ENCODE data around the gene SEMA3B.

DNA sequence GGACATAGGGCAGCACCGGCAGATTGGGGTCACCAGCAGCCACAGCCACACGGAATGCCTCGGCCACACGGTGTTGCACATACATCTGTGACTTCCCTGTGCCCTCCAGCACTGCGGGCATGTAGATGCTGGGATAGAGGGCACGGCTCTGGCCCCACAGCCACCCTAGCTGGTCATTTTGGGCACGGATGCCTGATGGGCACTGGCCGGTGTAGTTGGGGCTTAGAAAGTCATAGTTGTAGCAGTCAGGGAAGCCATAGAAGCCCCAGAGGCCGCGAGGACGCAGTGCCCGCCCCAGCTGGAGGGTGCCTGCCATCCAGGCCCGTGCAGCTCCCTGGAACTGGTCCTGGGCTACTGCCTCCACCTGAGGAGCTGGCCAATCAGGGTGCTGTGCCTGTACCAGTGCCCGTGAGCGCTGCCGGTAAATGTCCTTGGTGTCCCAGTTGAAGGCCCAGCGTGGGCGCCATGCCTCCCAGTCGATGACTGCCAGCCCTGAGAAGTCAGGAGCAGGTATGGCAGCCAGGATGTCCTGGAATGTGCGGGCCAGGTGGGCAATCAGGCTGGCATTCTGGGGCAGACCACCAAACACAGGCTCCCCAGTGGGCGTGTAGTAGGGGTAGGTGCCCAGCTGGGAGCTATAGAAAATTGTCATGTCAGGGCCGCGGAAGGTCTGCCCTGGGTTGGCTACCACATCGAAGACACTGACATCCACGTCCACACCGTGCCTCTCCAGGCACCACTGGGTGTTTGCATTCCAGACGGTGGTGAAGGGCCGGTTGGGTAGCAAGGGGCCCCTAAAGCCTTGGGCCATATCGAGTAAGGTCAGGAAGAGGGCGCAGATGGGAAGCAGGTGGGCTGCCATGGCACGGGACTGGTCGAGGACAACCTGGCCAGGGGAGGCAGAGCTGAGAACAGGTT is 33.4 kb downstream of the SEMA3B start:
- TF ChIP-seq TCF7 (CRISPR knock-in tag; IDR thresholded peaks at IDR 0.05; ENCODE audit: low read depth) = no peak
- no peak for TF ChIP-seq CTCF (IDR thresholded peaks at IDR 0.05)
